Osteoblast (primary cell): ENCODE data around the gene SLC39A10. TPM values are rescaled to one million over a fixed set of nuclear protein-coding genes. Genes with fewer than 3 reads are reported as not detected.

ENCODE experiments used
- DNase-seq: peaks from one replicate; pipeline ENCODE4 v3.0.0; 2011; ENCODE audit warnings: low spot score, mixed read lengths; ENCODE audit not compliant: insufficient read length; ENCODE audit errors: missing footprints
- H2AFZ ChIP-seq: 2 replicates; pipeline ENCODE4 v1.6.0; 2011; ENCODE audit warnings: mild to moderate bottlenecking, low read length
- H3K27ac ChIP-seq: 2 replicates; pipeline ENCODE4 v1.5.1; 2011; ENCODE audit warnings: mild to moderate bottlenecking, low read depth, low read length, moderate library complexity
- H3K27me3 ChIP-seq: 2 replicates; pipeline ENCODE4 v1.6.0; 2012; ENCODE audit warnings: mild to moderate bottlenecking, control low read depth, inconsistent platforms, low read length, moderate library complexity; ENCODE audit not compliant: insufficient read depth
- H3K36me3 ChIP-seq: 2 replicates; pipeline ENCODE4 v1.5.1; 2011; ENCODE audit warnings: mild to moderate bottlenecking, low read length, control low read depth, moderate library complexity; ENCODE audit not compliant: insufficient read depth
- H3K4me1 ChIP-seq: 2 replicates; pipeline ENCODE4 v1.5.1; 2011; ENCODE audit warnings: mild to moderate bottlenecking, low read length, control low read depth, moderate library complexity; ENCODE audit not compliant: insufficient read depth
- H3K4me2 ChIP-seq: 2 replicates; pipeline ENCODE4 v1.6.0; 2011; ENCODE audit warnings: mild to moderate bottlenecking, low read length; ENCODE audit not compliant: insufficient read depth
- H3K4me3 ChIP-seq: fragments of 200-600 bp; sonication (generic); 3 replicates; pipeline ENCODE4 v1.5.1; 2012; ENCODE audit warnings: mild to moderate bottlenecking, low read length, inconsistent platforms; ENCODE audit not compliant: insufficient read depth
- H3K79me2 ChIP-seq: 2 replicates; pipeline ENCODE4 v1.6.0; 2012; ENCODE audit warnings: mild to moderate bottlenecking, low read length, control low read depth, inconsistent platforms; ENCODE audit not compliant: insufficient read depth
- H3K9me3 ChIP-seq: 2 replicates; pipeline ENCODE4 v1.5.1; 2011; ENCODE audit warnings: low read depth, low read length, control low read depth
- H4K20me1 ChIP-seq: 2 replicates; pipeline ENCODE4 v1.6.0; 2012; ENCODE audit warnings: mild to moderate bottlenecking, low read length, control low read depth; ENCODE audit not compliant: insufficient read depth
- CTCF ChIP-seq: IDR thresholded peaks from 2 replicates; pipeline ENCODE4 v1.5.1; 2011; ENCODE audit warnings: mild to moderate bottlenecking, low read depth, low read length, moderate library complexity; ENCODE audit errors: extremely low read depth
- total RNA-seq: library from RNA; depleted of rRNA; stranded (reverse); fragments of >200 nt; gene quantifications from 2 replicates; pipeline ENCODE4 v1.2.3, GENCODE V29; 2012

The SLC39A10 gene
- total RNA-seq, 1 donor, result 31.8 TPM

- Histone ChIP-seq H3K36me3 (peaks cover 12% of the 10 kb centered on the region), H3K27ac (peak overlapping the region; percentile 64), H3K9me3 (no peaks in the 10 kb centered on the region), H4K20me1 (no peaks in the 10 kb centered on the region), H3K4me1 (peaks cover 11% of the 10 kb centered on the region), H3K4me3 (no peak overlapping the region), H3K79me2 (no peaks in the 10 kb centered on the region), H3K27me3 (no peaks in the 10 kb centered on the region), H2AFZ (no peak overlapping the region), H3K4me2 (no peak overlapping the region)
- no peak for TF ChIP-seq CTCF
- DNase-seq, result no peak
These were observed 53.1 kb downstream of the SLC39A10 start for GRCh38 chr2:195709901-195710806.

- H3K4me3 ChIP-seq, result no peak overlapping the region
- no peak overlapping the region for H3K27ac ChIP-seq
- no peak overlapping the region for H2AFZ ChIP-seq
- DNase-seq, result no peak
- no peaks in the 10 kb centered on the region for H3K79me2 ChIP-seq
- no peaks in the 10 kb centered on the region for H3K27me3 ChIP-seq
- no peak overlapping the region for H3K4me2 ChIP-seq
- peaks cover 6% of the 10 kb centered on the region for H3K4me1 ChIP-seq
- TF ChIP-seq CTCF, result no peak
- H3K9me3 ChIP-seq, result no peaks in the 10 kb centered on the region
- H4K20me1 ChIP-seq, result no peaks in the 10 kb centered on the region
- H3K36me3 ChIP-seq, result peaks cover 13% of the 10 kb centered on the region
These were observed 54.5 kb downstream of the SLC39A10 start for GRCh38 chr2:195711478-195711877.

- peaks cover 26% of the 10 kb centered on the region for H3K36me3 ChIP-seq
- no peaks in the 10 kb centered on the region for H4K20me1 ChIP-seq
- H2AFZ ChIP-seq, result no peak overlapping the region
- H3K79me2 ChIP-seq, result no peaks in the 10 kb centered on the region
- H3K4me3 ChIP-seq, result no peak overlapping the region
- no peak overlapping the region for H3K27ac ChIP-seq
- H3K27me3 ChIP-seq, result no peaks in the 10 kb centered on the region
- H3K4me1 ChIP-seq, result no peaks in the 10 kb centered on the region
- no peak for DNase-seq
- H3K4me2 ChIP-seq, result no peak overlapping the region
- no peak for TF ChIP-seq CTCF
- H3K9me3 ChIP-seq, result no peaks in the 10 kb centered on the region
These were observed 59.4 kb downstream of the SLC39A10 start for GRCh38 chr2:195716466-195716865.

GRCh38 chr2:195721042-195721441 is 64.0 kb downstream of the SLC39A10 start:
- H2AFZ ChIP-seq, result no peak overlapping the region
- no peak overlapping the region for H3K27ac ChIP-seq
- no peak overlapping the region for H3K4me3 ChIP-seq
- DNase-seq, result no peak
- no peaks in the 10 kb centered on the region for H3K9me3 ChIP-seq
- H3K27me3 ChIP-seq, result no peaks in the 10 kb centered on the region
- no peaks in the 10 kb centered on the region for H3K79me2 ChIP-seq
- H3K4me2 ChIP-seq, result no peak overlapping the region
- peaks cover 24% of the 10 kb centered on the region for H3K36me3 ChIP-seq
- TF ChIP-seq CTCF, result no peak
- H3K4me1 ChIP-seq, result no peaks in the 10 kb centered on the region
- no peaks in the 10 kb centered on the region for H4K20me1 ChIP-seq
